Measurements from ENCODE around the gene IL17A.
A peak's percentile ranks its signal among the peaks of the same experiment; 100 is the strongest.

IL17A gene

DNA sequence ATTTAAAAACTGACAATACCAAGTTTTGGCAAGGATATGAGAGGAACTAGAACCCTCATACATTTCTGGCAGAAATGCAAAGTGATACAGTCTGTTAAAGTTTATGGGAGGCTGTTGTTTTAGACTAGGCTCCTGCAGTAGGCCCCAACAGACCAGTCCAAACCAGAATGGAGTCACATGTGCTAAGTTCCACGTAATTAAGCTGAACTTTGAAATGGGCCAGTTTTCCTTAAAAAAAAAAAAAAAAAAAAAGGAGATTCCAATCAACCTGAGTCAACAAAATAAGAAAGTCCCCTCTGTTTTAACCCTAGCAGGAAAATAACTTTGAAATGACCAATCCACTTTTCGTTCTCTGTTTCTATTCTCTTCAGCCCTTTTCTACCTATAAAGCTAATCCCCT, 31.6 kb downstream of the IL17A start:
- DNase-seq = no peak

DNA sequence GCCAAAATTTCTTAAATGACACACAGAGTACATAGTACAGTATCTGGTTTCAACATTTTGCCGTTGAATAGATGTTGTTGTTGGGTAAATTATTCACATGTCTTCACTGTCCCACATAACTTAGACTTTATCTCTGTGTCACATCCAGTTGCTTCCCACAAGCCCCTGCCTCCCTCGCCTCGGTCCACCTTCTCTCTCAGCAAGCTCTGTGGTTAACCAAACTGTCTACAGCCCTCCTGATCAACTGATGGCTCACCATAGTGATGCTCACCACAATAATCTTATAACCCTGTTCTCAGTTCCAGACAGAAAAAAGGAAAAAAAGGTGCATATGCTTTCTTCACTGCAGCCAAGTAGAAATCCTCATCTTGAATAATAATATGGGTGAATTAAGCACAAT, 35.1 kb downstream of the IL17A start:
- no peak for DNase-seq

DNA sequence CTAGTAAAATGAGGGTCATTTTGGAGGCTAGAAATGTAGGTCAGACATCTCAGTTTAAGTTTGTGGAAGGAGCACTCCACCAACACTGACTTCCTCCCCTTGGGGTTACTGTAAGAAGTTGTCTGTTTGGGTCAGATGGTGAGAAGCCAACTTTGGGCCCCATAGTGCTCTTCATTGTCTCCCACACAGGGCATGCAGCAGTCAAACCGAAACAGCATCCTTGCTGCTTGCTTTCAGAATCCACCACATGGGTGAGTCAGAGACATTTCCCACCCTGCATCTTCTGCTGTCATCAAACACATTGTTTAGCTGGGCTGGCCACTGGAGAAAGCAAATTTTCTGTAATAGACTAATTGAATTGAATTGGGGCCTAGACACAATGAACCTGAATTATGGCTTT, 41.3 kb downstream of the IL17A start:
- no peak for DNase-seq

DNA sequence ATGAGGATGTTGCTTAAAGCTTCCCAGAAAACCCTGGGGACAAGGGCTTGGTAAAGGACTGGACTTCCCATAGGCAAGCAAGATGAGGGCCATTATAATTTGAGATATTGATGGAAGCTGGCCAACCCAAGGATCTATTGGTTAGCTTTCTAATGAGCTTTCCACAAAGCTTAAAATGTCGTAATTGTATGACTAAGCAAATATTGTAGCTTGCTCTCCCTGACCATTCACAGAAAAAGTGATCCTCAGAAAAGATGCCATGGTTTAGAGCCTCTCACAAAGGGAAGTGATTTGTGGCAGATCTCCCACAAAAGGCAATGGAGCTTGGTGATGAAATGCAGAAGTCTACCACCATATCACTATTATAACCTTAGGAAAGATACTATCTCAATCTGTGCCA, 44.5 kb downstream of the IL17A start:
- no peak for DNase-seq

DNA sequence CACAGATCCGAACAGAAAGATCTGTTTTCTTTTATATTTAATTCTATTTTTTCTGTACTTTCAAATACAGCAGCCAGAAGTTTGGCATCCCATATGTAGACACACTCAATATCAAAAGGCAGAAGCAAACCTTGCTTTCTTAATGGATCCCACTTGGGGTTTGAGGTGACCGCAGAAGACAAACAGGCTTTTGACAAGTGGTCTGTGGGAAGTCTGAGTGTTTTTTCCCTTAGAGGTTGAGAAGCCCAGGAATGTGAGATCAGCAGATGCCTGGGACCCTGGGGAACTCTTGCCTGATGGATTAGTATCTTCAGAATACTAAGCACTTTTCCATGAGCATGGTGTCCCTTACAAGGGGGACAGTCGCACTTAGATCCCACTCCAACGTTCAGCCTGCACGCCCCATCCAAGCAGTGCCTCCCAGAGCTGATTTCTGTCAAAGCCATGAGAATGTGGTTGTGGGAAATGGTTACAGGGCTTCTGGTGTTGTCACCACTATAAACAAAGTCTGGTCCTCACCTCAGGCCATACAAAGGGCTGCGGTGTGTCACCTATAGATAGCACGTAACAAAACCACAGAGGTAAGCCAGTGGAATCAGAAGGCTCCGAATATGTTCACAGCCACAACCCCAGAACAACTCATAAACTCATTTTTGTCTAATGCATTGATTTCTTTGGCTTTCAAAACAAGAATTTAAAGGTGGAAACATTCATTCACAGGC, 45.4 kb downstream of the IL17A start:
- DNase-seq = peak; percentile 40

DNA sequence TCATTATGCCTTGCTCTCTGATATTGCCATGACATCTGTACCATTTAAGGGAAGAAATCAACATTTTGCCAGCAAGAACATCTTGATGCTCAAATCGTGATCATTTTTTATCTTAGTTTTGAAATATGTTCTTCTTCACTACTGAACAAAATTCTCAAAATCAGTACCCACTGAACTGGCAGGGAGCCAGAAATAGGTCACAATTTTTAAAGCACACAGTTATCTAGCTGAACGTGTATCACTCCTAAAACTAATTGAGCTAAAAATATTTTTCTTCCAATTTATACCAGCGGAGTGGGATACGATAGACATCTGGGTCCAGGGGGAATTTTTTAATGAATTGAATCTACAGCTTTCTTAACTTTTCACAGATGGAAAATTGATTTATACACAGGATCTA, 46.8 kb downstream of the IL17A start:
- no peak for DNase-seq

DNA sequence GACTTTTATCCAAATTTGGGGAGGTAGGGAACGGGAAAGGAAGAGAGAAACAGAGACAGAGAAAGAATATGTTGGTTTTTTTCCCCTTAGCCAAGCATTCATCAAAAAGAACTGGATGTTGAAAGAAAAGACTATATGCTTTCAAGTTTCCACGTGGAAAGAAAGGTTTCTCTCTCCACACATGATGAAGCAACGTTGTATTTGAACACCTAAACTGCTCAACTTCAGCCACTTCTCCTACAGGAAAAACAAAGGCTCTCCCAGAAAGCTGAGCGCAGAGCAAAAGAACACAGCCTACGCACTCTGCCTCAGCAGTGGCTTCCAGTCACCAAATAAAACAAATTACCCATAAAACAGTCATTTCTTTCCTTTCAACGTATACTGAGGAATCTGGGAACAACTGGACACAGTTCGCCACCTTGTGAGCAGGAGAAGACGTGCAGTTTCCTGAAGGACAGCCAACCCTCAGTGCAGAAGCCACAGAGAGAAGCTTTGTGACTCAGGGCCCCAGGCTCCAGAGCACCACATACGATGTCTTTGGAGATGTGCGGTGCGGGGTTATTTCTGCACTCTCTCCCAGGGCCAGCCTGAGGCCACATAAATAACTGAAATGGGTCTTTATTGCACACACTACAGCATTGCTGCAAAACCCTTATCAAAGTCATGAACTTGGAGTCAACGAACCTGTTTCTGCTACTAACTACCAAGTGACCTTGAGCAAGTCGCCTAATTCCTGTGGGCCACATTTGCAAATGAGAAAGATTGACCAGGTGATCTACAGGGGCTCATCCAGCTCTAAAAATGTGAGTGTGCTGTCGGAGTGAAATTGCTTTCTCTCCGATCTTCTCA, 48.0 kb downstream of the IL17A start:
- DNase-seq = peak; percentile 61

Measured in fibroblast of skin of scalp (primary cell).